ENCODE measurements around the gene GGACT.

Gene GGACT

GRCh38 chr13:100522618-100523309 lies 65.8 kb downstream of the GGACT start:
- no peak for TF ChIP-seq GATA2 (IDR thresholded peaks at IDR 0.05; ENCODE audit: low read depth, low read length)
- no peak for TF ChIP-seq GATA3 (IDR thresholded peaks at IDR 0.05; ENCODE audit: low read depth, low read length)

- TF ChIP-seq GATA3 (IDR thresholded peaks at IDR 0.05; ENCODE audit: low read depth, low read length), result no peak
- TF ChIP-seq GATA2 (IDR thresholded peaks at IDR 0.05; ENCODE audit: low read depth, low read length), result no peak
These were observed 66.6 kb downstream of the GGACT start for GRCh38 chr13:100521851-100522617.

- TF ChIP-seq GATA3 (IDR thresholded peaks at IDR 0.05; ENCODE audit: low read depth, low read length), result no peak
- no peak for TF ChIP-seq GATA2 (IDR thresholded peaks at IDR 0.05; ENCODE audit: low read depth, low read length)
These were observed 67.4 kb downstream of the GGACT start for GRCh38 chr13:100520936-100521850.

- no peak for TF ChIP-seq GATA2 (IDR thresholded peaks at IDR 0.05; ENCODE audit: low read depth, low read length)
- no peak for TF ChIP-seq GATA3 (IDR thresholded peaks at IDR 0.05; ENCODE audit: low read depth, low read length)
These were observed 69.0 kb downstream of the GGACT start for GRCh38 chr13:100519626-100520025.

GRCh38 chr13:100518394-100519062 lies 70.1 kb downstream of the GGACT start:
- TF ChIP-seq GATA2 (IDR thresholded peaks at IDR 0.05; ENCODE audit: low read depth, low read length) (no peak), GATA3 (IDR thresholded peaks at IDR 0.05; ENCODE audit: low read depth, low read length) (no peak)

GRCh38 chr13:100517728-100518127 lies 70.9 kb downstream of the GGACT start:
- no peak for TF ChIP-seq GATA2 (IDR thresholded peaks at IDR 0.05; ENCODE audit: low read depth, low read length)

GRCh38 chr13:100517135-100517534 lies 71.5 kb downstream of the GGACT start:
- TF ChIP-seq GATA2 (IDR thresholded peaks at IDR 0.05; ENCODE audit: low read depth, low read length) (no peak), GATA3 (IDR thresholded peaks at IDR 0.05; ENCODE audit: low read depth, low read length) (no peak)

GRCh38 chr13:100515410-100515800 lies 73.2 kb downstream of the GGACT start:
- TF ChIP-seq GATA3 (IDR thresholded peaks at IDR 0.05; ENCODE audit: low read depth, low read length) (no peak), GATA2 (IDR thresholded peaks at IDR 0.05; ENCODE audit: low read depth, low read length) (no peak)

- TF ChIP-seq GATA2 (IDR thresholded peaks at IDR 0.05; ENCODE audit: low read depth, low read length) (no peak), GATA3 (IDR thresholded peaks at IDR 0.05; ENCODE audit: low read depth, low read length) (no peak)
These were observed 73.7 kb downstream of the GGACT start for GRCh38 chr13:100514788-100515409.

GRCh38 chr13:100513987-100514670 lies 74.5 kb downstream of the GGACT start:
- TF ChIP-seq GATA2 (IDR thresholded peaks at IDR 0.05; ENCODE audit: low read depth, low read length), result no peak
- no peak for TF ChIP-seq GATA3 (IDR thresholded peaks at IDR 0.05; ENCODE audit: low read depth, low read length)

GRCh38 chr13:100513171-100513570 lies 75.4 kb downstream of the GGACT start:
- TF ChIP-seq GATA2 (IDR thresholded peaks at IDR 0.05; ENCODE audit: low read depth, low read length) (no peak), GATA3 (IDR thresholded peaks at IDR 0.05; ENCODE audit: low read depth, low read length) (no peak)

- TF ChIP-seq GATA2 (IDR thresholded peaks at IDR 0.05; ENCODE audit: low read depth, low read length) (no peak), GATA3 (IDR thresholded peaks at IDR 0.05; ENCODE audit: low read depth, low read length) (no peak)
These were observed 76.2 kb downstream of the GGACT start for GRCh38 chr13:100512422-100512821.

GRCh38 chr13:100511466-100511865 lies 77.1 kb downstream of the GGACT start:
- TF ChIP-seq GATA2 (IDR thresholded peaks at IDR 0.05; ENCODE audit: low read depth, low read length), result no peak
- no peak for TF ChIP-seq GATA3 (IDR thresholded peaks at IDR 0.05; ENCODE audit: low read depth, low read length)
